Panc1 (cell line): ENCODE data around the gene ZNF782. TPM values are rescaled to one million over a fixed set of nuclear protein-coding genes. Genes with fewer than 3 reads are reported as not detected.
A peak's percentile ranks its signal among the peaks of the same experiment; 100 is the strongest.
"Not testable (repeated sequence)": the region's sequence is repeated elsewhere in the genome, so short reads cannot be mapped to it uniquely, and the experiment has no call there.

Experiments
- ATAC-seq: fragments of 200-7000 bp; cut with Tn5 transposase; 2 replicates; pipeline ENCODE4 v1.9.1; 2020; ENCODE audit warnings: mild to moderate bottlenecking, moderate library complexity
- Bru-seq: library from RNA; stranded (reverse); fragments of 400-500 nt; gene quantifications from one replicate; lab custom pipeline; 2021; lab: Mats Ljungman, UMichigan
- BruChase-seq, 2 experiments: library from RNA; stranded (reverse); fragments of 400-500 nt; gene quantifications; one replicate each; lab custom pipeline; 2021; lab: Mats Ljungman, UMichigan
- BruUV-seq: library from RNA; stranded (reverse); fragments of 400-500 nt; replicated peaks from 2 replicates; lab custom pipeline; 2021; lab: Mats Ljungman, UMichigan
- CTCF ChIA-PET: fragments of 300-600 bp; sonication (Branson Sonifier 250); formaldehyde crosslinking; loops from one replicate; lab custom pipeline; 2022; ENCODE audit warnings: antibody characterized with exemption; lab: Charles Lee
- POLR2A ChIA-PET: fragments of 300-600 bp; sonication (Branson Sonifier 250); formaldehyde crosslinking; loops from one replicate; lab custom pipeline; 2022; ENCODE audit warnings: antibody characterized with exemption; lab: Charles Lee
- DNase-seq: peaks from one replicate; pipeline ENCODE4 v3.0.0-alpha.2; 2010; ENCODE audit warnings: low read depth, low spot score
- H3K27ac ChIP-seq: 2 replicates; pipeline ENCODE4 v1.5.1; 2011; ENCODE audit warnings: mild to moderate bottlenecking, low read length, inconsistent platforms
- H3K27me3 ChIP-seq: fragments of 200-500 bp; sonication (Bioruptor generic); 2 replicates; pipeline ENCODE4 v1.6.0; 2014; ENCODE audit warnings: low read length, inconsistent platforms; ENCODE audit not compliant: control insufficient read depth, insufficient read depth
- H3K36me3 ChIP-seq: fragments of 200-500 bp; sonication (Bioruptor generic); 2 replicates; pipeline ENCODE4 v1.5.1; 2014; ENCODE audit warnings: inconsistent platforms, mild to moderate bottlenecking, low read length, moderate library complexity; ENCODE audit not compliant: control insufficient read depth, insufficient read depth
- H3K4me1 ChIP-seq: 2 replicates; pipeline ENCODE4 v1.5.1; 2011; ENCODE audit warnings: inconsistent platforms, mild to moderate bottlenecking, low read length, moderate library complexity; ENCODE audit not compliant: control insufficient read depth, insufficient read depth
- H3K4me3 ChIP-seq, 2 experiments: 2 replicates each; pipeline ENCODE4 v1.5.1; 2011 to 2012; ENCODE audit warnings: low read depth in 2 of 2, low read length in 2 of 2, mild to moderate bottlenecking in 2 of 2, inconsistent platforms in 1 of 2, moderate library complexity in 1 of 2
- H3K9me3 ChIP-seq: fragments of 200-500 bp; sonication (Bioruptor generic); 2 replicates; pipeline ENCODE4 v1.5.1; 2014; ENCODE audit warnings: low read depth, mild to moderate bottlenecking, inconsistent platforms, low read length, moderate library complexity; ENCODE audit not compliant: control insufficient read depth, insufficient read depth
- CTCF ChIP-seq: fragments of 450-650 bp; IDR thresholded peaks from 2 replicates; pipeline ENCODE4 v1.5.1; 2017; ENCODE audit warnings: mild to moderate bottlenecking
- POLR2AphosphoS5 ChIP-seq: IDR thresholded peaks from 2 replicates; pipeline ENCODE4 v1.6.1; 2012; ENCODE audit warnings: mild to moderate bottlenecking, low read depth, low read length, moderate library complexity
- REST ChIP-seq, 2 experiments: IDR thresholded peaks; 2 replicates each; pipeline ENCODE4 v1.6.1; 2011 to 2012; ENCODE audit warnings: low read depth in 2 of 2, control low read depth in 1 of 2, low read length in 1 of 2, mild to moderate bottlenecking in 1 of 2, moderate library complexity in 1 of 2; ENCODE audit not compliant: insufficient read depth in 1 of 2
- SIN3A ChIP-seq: IDR thresholded peaks from 2 replicates; pipeline ENCODE4 v1.6.1; 2012; ENCODE audit warnings: low read depth, mild to moderate bottlenecking, low read length, moderate library complexity, borderline replicate concordance; ENCODE audit not compliant: insufficient read depth
- TCF7L2 ChIP-seq: IDR thresholded peaks from 2 replicates; pipeline ENCODE4 v1.6.1; 2011; ENCODE audit warnings: mild to moderate bottlenecking, low read depth, low read length, inconsistent platforms
- in situ Hi-C: cut with HindIII; loops from 2 replicates; pipeline ENCODE4 v1.10.0; 2016; ENCODE audit warnings: low sequenced_read_pairs, low pct_unique_long_range_greater_than_20kb
- intact Hi-C: fragments of 100-400 bp; cut with micrococcal nuclease; formaldehyde crosslinking; loops from one replicate; pipeline ENCODE4 v1.10.0; 2022; ENCODE audit not compliant: unreplicated experiment
- long read RNA-seq: library from polyadenylated mRNA; unstranded; transcript quantifications from one replicate; pipeline ENCODE4 v2.0.0, GENCODE V29; 2021; ENCODE audit not compliant: unreplicated experiment
- polyA plus RNA-seq: library from polyadenylated mRNA; unstranded; fragments of >200 nt; gene quantifications from one replicate; pipeline ENCODE4 v1.2.1, GENCODE V29; 2012; ENCODE audit warnings: missing spikeins; ENCODE audit not compliant: insufficient read length
- total RNA-seq: library from RNA; stranded (reverse); gene quantifications from one replicate; pipeline ENCODE4 v1.2.1, GENCODE V29; 2021; ENCODE audit not compliant: unreplicated experiment

ZNF782 gene
- 3.3 TPM for total RNA-seq
- polyA plus RNA-seq = 1.7 TPM
- percentile 69 among the genes with signal in this experiment for Bru-seq, nascent RNA
- BruChase-seq, experiment 1, labeled RNA remaining after a 2-hour chase = percentile 75 among the genes with signal in this experiment
- percentile 61 among the genes with signal in this experiment for BruChase-seq, experiment 2, labeled RNA remaining after a 6-hour chase
- long read RNA-seq, full-length matches to known transcripts = 4 of 4 reads
- long read RNA-seq, partial matches to known transcripts = 0 of 4 reads
- long read RNA-seq, other reads (novel, unspliced or antisense) = 0 of 4 reads

- in situ Hi-C loops = no loop called here
- ATAC-seq = peak; percentile 95
- TSS peak; percentile 67 for BruUV-seq
Measured at GRCh38 chr9:96853781-96854650, at the start of gene ZNF782. Gene ZNF782 (minus strand): TSS chr9:96854514. CDS start chr9:96851961, 2,553 bp downstream.

GRCh38 chr9:96900010-96900409 lies 45.7 kb upstream of the ZNF782 start:
- H3K9me3 ChIP-seq, H3K4me3 ChIP-seq, H3K27ac ChIP-seq, DNase-seq, POLR2A ChIA-PET, H3K4me1 ChIP-seq, H3K27me3 ChIP-seq, ATAC-seq, BruUV-seq, in situ Hi-C loops, CTCF ChIA-PET, H3K36me3 ChIP-seq, intact Hi-C loops: not testable (repeated sequence)

More at GRCh38 chr9:96853781-96854650, at the start of gene ZNF782:
- Histone ChIP-seq H3K27me3 (no peaks in the 10 kb centered on the region), H3K9me3 (peaks cover 9% of the 10 kb centered on the region; the same call in 1 of the 2 replicates), H3K36me3 (peaks cover 4% of the 10 kb centered on the region; the same call in 1 of the 2 replicates), H3K4me1 (peaks cover 9% of the 10 kb centered on the region), H3K27ac (peak within 1 kb of the TSS; percentile 75), H3K4me3 (peak within 1 kb of the TSS; percentile 71 to 78)
- intact Hi-C loops = no loop called here
- CTCF ChIA-PET = no interaction called here
- TF ChIP-seq REST (IDR thresholded peaks at IDR 0.05; ENCODE audit: insufficient read depth in 1 of 2, low read depth in 2 of 2, low read length in 1 of 2) (no peak), POLR2AphosphoS5 (peak; percentile 61; the same call in 1 of the 2 replicates)
- POLR2A ChIA-PET = no interaction called here
- DNase-seq = peak; percentile 64

- no TSS peak for BruUV-seq
- ATAC-seq (no peak), DNase-seq (no peak)
- CTCF ChIA-PET = no interaction called here
- Histone ChIP-seq H3K4me3 (no peak overlapping the region), H3K27me3 (no peaks in the 10 kb centered on the region), H3K36me3 (no peaks in the 10 kb centered on the region), H3K27ac (no peak overlapping the region), H3K4me1 (no peaks in the 10 kb centered on the region), H3K9me3 (no peaks in the 10 kb centered on the region)
- intact Hi-C loops = no loop called here
- POLR2A ChIA-PET = no interaction called here
- TF ChIP-seq TCF7L2 = no peak
- no peak for TF ChIP-seq SIN3A
- no peak for TF ChIP-seq POLR2AphosphoS5
- no peak for TF ChIP-seq CTCF
- no peak for TF ChIP-seq REST (IDR thresholded peaks at IDR 0.05; ENCODE audit: insufficient read depth in 1 of 2, low read depth in 2 of 2, low read length in 1 of 2)
- in situ Hi-C loops = no loop called here
Measured at GRCh38 chr9:96892131-96892530, 37.8 kb upstream of the ZNF782 start.
